NCI-H1930 (cell line): ENCODE measurements around the gene PHACTR3.

ENCODE experiments used
- DNase-seq, 2 experiments: peaks; one replicate each; lab custom pipeline; 2025; lab: John Stamatoyannopoulos, UW

PHACTR3 gene

GRCh38 chr20:59752704-59753460 lies 148.5 kb downstream of the PHACTR3 start:
- no peak for DNase-seq

GRCh38 chr20:59753836-59754235 lies 149.5 kb downstream of the PHACTR3 start:
- DNase-seq, result no peak

- DNase-seq, result no peak
Observed at GRCh38 chr20:59754551-59754950, 150.2 kb downstream of the PHACTR3 start.

GRCh38 chr20:59756241-59756640 lies 151.9 kb downstream of the PHACTR3 start:
- DNase-seq, result no peak

DNA sequence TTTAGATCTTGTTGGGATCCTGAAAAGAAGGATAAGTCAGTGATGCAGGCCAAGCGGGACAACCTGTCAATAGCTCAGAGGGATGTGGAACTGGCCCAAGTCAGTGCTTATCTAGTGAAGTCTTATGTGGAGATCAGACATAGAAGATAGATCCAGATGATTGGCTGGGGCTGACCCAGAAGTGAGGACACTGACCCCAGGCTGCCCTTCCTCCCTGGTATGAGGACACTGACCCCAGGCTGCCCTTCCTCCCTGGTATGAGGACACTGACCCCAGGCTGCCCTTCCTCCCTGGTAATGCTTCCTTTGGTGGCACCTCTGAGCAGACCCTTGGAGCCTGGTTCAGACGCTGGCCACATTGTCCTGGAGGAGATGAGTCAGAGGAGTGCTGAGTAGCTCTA lies 159.7 kb downstream of the PHACTR3 start:
- no peak for DNase-seq

- DNase-seq, result no peak
Observed at GRCh38 chr20:59765599-59766177, 161.3 kb downstream of the PHACTR3 start.

GRCh38 chr20:59767656-59768055 lies 163.3 kb downstream of the PHACTR3 start:
- no peak for DNase-seq

- no peak for DNase-seq
Observed at GRCh38 chr20:59770270-59770669, 165.9 kb downstream of the PHACTR3 start.

- DNase-seq, result no peak
Observed at GRCh38 chr20:59770851-59771250, 166.5 kb downstream of the PHACTR3 start.

GRCh38 chr20:59771506-59772372 lies 167.4 kb downstream of the PHACTR3 start:
- no peak for DNase-seq

- DNase-seq, result no peak
Observed at GRCh38 chr20:59772373-59772705, 168.0 kb downstream of the PHACTR3 start.

GRCh38 chr20:59772931-59773913 lies 168.9 kb downstream of the PHACTR3 start:
- DNase-seq, result no peak

DNA sequence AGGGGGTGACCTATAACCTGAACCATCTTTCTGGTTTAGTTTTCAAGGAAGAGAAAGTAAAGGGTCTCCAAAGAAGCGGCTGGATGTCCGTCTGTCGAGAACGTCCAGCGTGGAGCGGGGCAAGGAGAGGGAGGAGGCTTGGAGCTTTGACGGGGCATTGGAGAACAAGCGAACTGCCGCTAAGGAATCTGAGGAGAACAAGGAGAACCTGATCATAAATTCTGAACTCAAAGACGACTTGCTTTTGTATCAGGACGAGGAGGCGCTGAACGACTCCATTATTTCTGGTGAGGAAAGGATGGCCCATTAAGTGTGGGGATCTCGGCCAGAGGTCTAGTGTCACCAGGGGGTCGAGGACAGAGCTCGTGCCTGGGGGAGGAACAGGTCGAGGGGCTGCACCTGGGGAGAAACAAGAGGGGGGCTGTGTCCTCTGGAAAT lies 169.9 kb downstream of the PHACTR3 start:
- DNase-seq, result no peak

GRCh38 chr20:59774921-59775686 lies 170.8 kb downstream of the PHACTR3 start:
- DNase-seq, result no peak

GRCh38 chr20:59775687-59776055 lies 171.3 kb downstream of the PHACTR3 start:
- DNase-seq, result no peak

DNA sequence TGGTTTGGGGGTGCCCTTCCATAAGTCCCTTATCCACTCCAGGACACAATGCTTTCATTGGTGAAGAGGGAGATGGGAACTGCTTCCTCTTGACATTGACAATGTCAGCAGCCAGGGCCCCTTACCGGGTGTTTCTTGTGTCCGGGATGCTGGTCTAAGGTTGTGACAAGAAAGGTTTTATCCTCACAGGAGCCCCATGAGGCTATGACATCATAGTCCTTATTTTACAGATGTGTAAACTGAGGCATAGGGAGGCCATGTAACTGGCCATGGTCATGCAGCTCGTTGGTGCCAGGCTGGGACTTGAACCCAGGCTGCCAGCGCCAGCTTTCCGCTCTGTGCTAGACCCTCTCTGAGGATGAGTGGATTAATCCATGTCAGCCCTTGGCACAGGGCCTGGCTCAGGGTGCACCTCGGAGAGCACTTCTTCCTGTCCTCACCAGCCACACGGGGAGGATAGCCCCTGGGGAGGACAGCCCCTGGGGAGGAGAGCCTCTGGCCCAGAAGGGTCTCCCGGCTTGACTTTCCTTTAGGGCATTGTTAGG lies 171.8 kb downstream of the PHACTR3 start:
- DNase-seq, result no peak

- no peak for DNase-seq
Observed at GRCh38 chr20:59776626-59777330, 172.4 kb downstream of the PHACTR3 start.

DNA sequence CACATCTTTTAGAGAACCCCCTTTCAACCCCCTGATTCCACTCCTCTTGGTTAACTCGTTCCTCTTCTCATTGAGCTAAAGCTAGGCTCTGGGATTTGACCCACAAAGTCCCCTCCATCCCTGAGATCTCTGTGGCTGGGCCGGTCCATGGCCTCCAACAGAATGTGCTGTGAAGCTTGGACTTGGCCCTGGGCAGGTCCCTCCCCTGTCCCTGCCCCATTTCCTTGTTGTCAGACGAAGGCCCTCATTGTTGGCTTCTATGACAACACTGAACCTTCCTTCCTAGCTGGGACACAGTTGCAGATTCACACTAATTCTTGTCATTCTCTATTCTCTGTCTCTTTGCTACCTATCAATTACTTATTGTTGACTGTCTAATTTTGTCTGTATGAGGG lies 173.0 kb downstream of the PHACTR3 start:
- no peak for DNase-seq

- DNase-seq, result no peak
Observed at GRCh38 chr20:59777814-59778575, 173.7 kb downstream of the PHACTR3 start.
